ENCODE data around the gene HNF1A. TPM values are rescaled to one million over a fixed set of nuclear protein-coding genes. Genes with fewer than 3 reads are reported as not detected.
"Not testable (repeated sequence)": the region's sequence is repeated elsewhere in the genome, so short reads cannot be mapped to it uniquely, and the experiment has no call there.

Gene HNF1A, protein sequence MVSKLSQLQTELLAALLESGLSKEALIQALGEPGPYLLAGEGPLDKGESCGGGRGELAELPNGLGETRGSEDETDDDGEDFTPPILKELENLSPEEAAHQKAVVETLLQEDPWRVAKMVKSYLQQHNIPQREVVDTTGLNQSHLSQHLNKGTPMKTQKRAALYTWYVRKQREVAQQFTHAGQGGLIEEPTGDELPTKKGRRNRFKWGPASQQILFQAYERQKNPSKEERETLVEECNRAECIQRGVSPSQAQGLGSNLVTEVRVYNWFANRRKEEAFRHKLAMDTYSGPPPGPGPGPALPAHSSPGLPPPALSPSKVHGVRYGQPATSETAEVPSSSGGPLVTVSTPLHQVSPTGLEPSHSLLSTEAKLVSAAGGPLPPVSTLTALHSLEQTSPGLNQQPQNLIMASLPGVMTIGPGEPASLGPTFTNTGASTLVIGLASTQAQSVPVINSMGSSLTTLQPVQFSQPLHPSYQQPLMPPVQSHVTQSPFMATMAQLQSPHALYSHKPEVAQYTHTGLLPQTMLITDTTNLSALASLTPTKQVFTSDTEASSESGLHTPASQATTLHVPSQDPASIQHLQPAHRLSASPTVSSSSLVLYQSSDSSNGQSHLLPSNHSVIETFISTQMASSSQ
- total RNA-seq, result not detected

GRCh38 chr12:120978296-120979219 is at the start of gene HNF1A:
HNF1A (plus strand) TSS chr12:120978543; CDS start chr12:120978769, 226 bp downstream.
- no peak for DNase-seq

- peak; percentile 70 for DNase-seq
These were observed 49.3 kb upstream of the HNF1A start for GRCh38 chr12:120928864-120929652.

GRCh38 chr12:120930032-120930431 is 48.3 kb upstream of the HNF1A start:
- no peak for DNase-seq

GRCh38 chr12:120932058-120932457 is 46.3 kb upstream of the HNF1A start:
- DNase-seq, result no peak

- DNase-seq, result no peak
These were observed 45.3 kb upstream of the HNF1A start for GRCh38 chr12:120932956-120933526.

DNA sequence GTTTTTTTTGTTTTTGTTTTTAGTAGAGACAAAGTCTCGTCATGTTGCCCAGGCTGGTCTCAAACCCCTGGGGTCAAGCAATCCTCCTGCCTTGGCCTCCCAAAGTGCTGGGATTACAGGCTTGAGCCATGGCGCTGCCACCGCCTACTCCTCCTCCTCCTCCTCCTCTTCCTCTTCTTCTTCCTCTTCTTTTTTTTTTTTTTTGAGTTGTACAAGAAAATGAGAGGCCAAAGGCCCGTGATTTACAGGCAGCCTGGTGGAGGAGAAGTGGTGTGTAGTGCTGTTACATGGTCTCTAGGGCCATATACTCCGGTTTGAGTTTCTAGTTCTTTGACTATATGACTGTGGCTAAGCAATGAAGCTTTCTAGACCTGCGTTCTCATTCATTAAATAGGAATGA is 44.6 kb upstream of the HNF1A start:
- DNase-seq, result no peak

DNA sequence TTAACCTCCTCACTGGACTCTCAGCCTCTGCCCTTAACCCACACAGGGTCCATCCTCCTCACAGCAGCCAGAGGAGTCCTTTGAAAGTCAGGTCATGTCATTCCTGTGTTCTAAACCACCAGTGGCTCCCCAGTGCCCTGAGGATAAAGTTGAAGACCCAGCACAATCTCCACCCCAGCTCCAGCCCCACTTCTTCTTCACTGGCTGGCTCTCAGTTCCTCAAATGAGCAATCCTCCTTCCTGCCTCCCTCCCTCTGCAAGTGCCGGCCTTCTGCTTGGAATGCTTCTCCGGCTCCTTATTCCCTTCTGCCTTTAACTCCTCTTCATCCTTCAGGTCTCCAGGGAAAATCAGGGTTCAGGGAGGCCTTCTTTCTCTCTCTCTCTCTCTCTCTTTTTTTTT is 42.1 kb upstream of the HNF1A start:
- no peak for DNase-seq

- no peak for DNase-seq
These were observed 39.8 kb upstream of the HNF1A start for GRCh38 chr12:120938496-120938895.

- DNase-seq, result no peak
These were observed 38.8 kb upstream of the HNF1A start for GRCh38 chr12:120939523-120939922.

GRCh38 chr12:120940006-120940405 is 38.3 kb upstream of the HNF1A start:
- no peak for DNase-seq

DNA sequence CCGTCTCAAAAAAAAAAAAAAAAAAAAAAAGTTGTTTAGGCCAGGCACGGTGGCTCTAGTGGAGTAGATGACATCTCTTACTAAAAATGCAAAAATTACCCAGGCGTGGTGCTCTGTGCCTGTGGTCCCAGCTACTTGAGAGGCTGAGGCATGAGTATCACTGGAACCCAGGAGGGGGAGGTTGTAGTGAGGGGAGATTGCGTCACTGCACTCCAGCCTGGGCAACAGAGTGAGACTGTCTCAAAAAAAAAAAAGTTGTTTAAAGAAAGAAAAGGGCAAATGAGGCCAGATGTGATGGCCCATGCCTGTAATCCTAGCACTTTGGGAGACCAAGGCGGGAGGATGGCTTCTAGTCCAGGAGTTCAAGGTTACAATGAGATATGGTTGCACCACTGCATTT is 37.5 kb upstream of the HNF1A start:
- DNase-seq, result no peak

DNA sequence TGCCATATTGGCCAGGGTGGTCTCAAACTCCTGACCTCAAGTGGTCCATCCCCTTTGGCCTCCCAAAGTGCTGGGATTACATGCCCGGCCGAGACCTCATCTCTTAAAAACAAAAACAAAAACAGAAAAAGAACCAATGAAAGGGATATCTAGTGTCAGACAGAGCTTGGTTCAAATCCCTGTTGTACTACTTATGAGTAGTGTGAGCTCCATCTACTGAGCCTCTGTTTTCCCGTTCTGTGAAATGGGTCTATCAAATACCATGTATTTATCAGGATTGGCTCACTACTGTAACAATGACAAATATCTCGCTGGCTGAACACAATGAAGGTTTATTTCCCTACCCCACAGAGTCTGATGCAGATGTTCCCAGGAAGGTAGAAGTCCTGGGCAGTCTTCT is 36.9 kb upstream of the HNF1A start:
- DNase-seq, result no peak

GRCh38 chr12:120941846-120942405 is 36.4 kb upstream of the HNF1A start:
- no peak for DNase-seq

GRCh38 chr12:120943482-120943881 is 34.9 kb upstream of the HNF1A start:
- DNase-seq, result no peak

DNA sequence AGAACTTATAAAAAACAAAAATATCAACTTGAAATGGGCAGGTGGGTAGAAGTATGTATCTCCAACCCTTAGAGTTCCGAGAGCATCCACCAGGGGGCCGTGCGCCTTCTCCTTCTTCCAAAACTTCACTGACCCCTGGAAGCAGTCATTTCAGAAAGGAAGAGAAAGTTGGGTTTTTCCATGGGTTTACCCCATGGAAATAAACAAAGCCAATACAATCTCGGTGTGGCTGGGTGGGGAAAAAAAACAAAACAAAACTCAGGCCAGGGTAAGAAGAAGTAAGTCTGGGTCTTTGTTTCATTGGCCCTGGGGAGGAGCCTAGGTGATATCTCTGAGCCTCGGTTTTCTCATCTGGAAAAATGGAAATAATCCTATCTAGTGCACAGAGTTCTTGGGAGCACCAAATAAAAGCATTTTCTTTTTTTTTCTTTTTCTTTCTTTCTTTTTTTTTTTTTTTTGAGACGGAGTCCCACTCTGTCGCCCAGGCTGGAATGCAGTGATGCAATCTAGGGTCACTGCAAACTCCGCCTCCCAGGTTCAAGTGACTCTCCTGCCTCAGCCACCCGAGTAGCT is 33.6 kb upstream of the HNF1A start:
- peak; percentile 48 for DNase-seq

GRCh38 chr12:120945516-120945915 is 32.8 kb upstream of the HNF1A start:
- not testable (repeated sequence) for DNase-seq

DNA sequence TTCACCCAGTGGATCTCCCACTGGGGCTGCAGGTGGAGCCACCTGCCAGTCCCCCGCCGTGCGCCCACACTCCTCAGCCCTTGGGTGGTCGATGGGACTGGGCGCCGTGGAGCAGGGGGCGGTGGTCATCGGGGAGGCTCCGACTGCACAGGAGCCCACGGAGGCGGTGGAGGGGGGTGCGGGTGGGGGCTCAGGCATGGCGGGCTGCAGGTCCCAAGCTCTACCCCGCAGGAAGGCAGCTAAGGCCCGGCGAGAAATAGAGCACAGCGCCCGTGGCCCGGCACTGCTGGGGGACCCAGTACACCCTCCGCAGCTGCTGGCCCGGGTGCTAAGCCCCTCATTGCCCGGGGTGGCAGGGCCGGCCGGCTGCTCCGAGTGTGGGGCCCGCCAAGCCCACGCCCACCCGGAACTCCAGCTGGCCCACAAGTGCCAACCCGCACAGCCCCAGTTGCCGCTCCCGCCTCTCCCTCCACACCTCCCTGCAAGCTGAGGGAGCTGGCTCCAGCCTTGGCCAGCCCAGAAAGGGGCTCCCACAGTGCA is 28.0 kb upstream of the HNF1A start:
- DNase-seq, result not testable (repeated sequence)

DNA sequence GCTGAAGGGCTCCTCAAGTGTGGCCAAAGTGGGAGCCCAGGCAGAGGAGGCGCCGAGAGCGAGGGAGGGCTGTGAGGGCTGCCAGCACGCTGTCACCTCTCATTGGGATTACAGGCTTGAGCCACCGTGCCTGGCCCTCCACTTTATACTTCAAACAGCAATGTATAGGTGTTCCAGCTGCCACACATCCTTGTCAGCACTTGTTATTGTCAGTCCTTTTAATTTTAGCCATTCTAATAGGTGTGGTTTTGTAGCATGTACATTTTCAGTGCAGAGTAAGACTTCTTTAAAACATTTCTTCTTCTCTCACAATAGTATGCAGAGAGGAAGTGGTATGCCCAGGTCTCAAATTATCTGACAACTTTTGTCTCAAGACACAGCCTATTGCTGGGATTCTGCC is 27.5 kb upstream of the HNF1A start:
- DNase-seq, result no peak

DNA sequence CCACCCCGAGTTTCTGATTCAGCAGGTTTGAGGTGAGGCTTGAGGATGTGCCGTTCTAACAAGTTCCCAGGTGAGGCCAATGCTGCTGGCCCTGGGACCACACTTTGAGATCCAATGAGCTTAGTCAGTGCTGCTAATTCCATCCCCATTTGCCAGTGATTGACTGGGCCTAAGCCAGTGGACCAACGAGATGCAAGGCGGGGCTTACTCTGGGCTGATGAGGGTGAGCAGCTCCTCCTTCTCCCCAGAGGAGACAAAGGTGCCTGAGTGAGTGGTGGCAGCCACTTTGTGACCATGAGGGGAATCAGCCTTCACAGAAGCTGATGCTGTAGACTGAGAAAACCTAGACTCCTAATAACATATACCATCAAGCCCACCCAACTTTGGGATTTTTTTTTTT is 23.1 kb upstream of the HNF1A start:
- DNase-seq, result no peak

- DNase-seq, result no peak
These were observed 21.6 kb upstream of the HNF1A start for GRCh38 chr12:120956579-120957300.

All from tongue (tissue), 2 donors.